HG03469 (cell line): ENCODE measurements around the gene DMAC2.
"Not testable (repeated sequence)": the region's sequence is repeated elsewhere in the genome, so short reads cannot be mapped to it uniquely, and the experiment has no call there.

ENCODE experiments used
- ATAC-seq: cut with Tn5 transposase; IDR thresholded peaks from one replicate; pipeline ENCODE4 v1.9.1; 2021; ENCODE audit warnings: mild to moderate bottlenecking, moderate library complexity, moderate number of reproducible peaks; ENCODE audit not compliant: unreplicated experiment

Gene DMAC2

GRCh38 chr19:41439441-41440222, at the start of gene DMAC2:
DMAC2 (minus strand) TSS chr19:41439912; CDS start chr19:41439899, 13 bp downstream.
- ATAC-seq = peak; percentile 76

- not testable (repeated sequence) for ATAC-seq
Observed at GRCh38 chr19:41486953-41487352, 47.2 kb upstream of the DMAC2 start.

- no peak for ATAC-seq
Observed at GRCh38 chr19:41484822-41485221, 45.1 kb upstream of the DMAC2 start.

- ATAC-seq = no peak
Observed at GRCh38 chr19:41480336-41480735, 40.6 kb upstream of the DMAC2 start.

- ATAC-seq = no peak
Observed at GRCh38 chr19:41479757-41480191, 40.1 kb upstream of the DMAC2 start.

- no peak for ATAC-seq
Observed at GRCh38 chr19:41478875-41479756, 39.4 kb upstream of the DMAC2 start.

GRCh38 chr19:41478171-41478570, 38.5 kb upstream of the DMAC2 start:
- no peak for ATAC-seq

- ATAC-seq = no peak
Observed at GRCh38 chr19:41476583-41476982, 36.9 kb upstream of the DMAC2 start.

GRCh38 chr19:41463257-41464256, 23.8 kb upstream of the DMAC2 start:
- not testable (repeated sequence) for ATAC-seq

- ATAC-seq = no peak
Observed at GRCh38 chr19:41462497-41462896, 22.8 kb upstream of the DMAC2 start.

- no peak for ATAC-seq
Observed at GRCh38 chr19:41457241-41457640, 17.5 kb upstream of the DMAC2 start.

- ATAC-seq = no peak
Observed at GRCh38 chr19:41456342-41456918, 16.7 kb upstream of the DMAC2 start.

- ATAC-seq = no peak
Observed at GRCh38 chr19:41455936-41456335, 16.2 kb upstream of the DMAC2 start.

GRCh38 chr19:41452584-41453275, 13.0 kb upstream of the DMAC2 start:
- ATAC-seq = no peak

- no peak for ATAC-seq
Observed at GRCh38 chr19:41449865-41450178, 10.1 kb upstream of the DMAC2 start.

GRCh38 chr19:41449079-41449864, 9.6 kb upstream of the DMAC2 start:
- ATAC-seq = no peak

GRCh38 chr19:41447732-41448332, 8.1 kb upstream of the DMAC2 start:
- ATAC-seq = no peak

GRCh38 chr19:41445575-41445974, 5.9 kb upstream of the DMAC2 start:
- ATAC-seq = no peak
